ENCODE measurements around the gene XPR1. TPM values are rescaled to one million over a fixed set of nuclear protein-coding genes. Genes with fewer than 3 reads are reported as not detected.

The XPR1 gene
- total RNA-seq, 3 donors from 2014 or later, result 19.0 to 49.5 (median 35.7) TPM

- no peak overlapping the region for H3K4me3 ChIP-seq
- no peak overlapping the region for H3K27ac ChIP-seq
- no peaks in the 10 kb centered on the region for H3K36me3 ChIP-seq
- DNase-seq (ENCODE audit: low spot score in 2 of 2), result no peak
- intact Hi-C loops (cut with DNase I; ENCODE audit: low total_unique reads), result no loop called here
- no peak for TF ChIP-seq POLR2AphosphoS5 (IDR thresholded peaks at IDR 0.05)
- TF ChIP-seq CTCF (IDR thresholded peaks at IDR 0.05), result no peak
- TF ChIP-seq POLR2A (IDR thresholded peaks at IDR 0.05), result no peak
- peaks cover 4 to 14% of the 10 kb centered on the region in 2 donors for H3K9me3 ChIP-seq
- no peaks in the 10 kb centered on the region for H3K4me1 ChIP-seq
- H3K27me3 ChIP-seq, result no peaks in the 10 kb centered on the region
Measured at GRCh38 chr1:180745098-180745497, 113.3 kb downstream of the XPR1 start.

- intact Hi-C loops (cut with DNase I; ENCODE audit: low total_unique reads), result no loop called here
Measured at GRCh38 chr1:180751921-180752320, 120.1 kb downstream of the XPR1 start.

GRCh38 chr1:180754453-180754852 is 122.6 kb downstream of the XPR1 start:
- Histone ChIP-seq H3K36me3 (no peaks in the 10 kb centered on the region), H3K27ac (no peak overlapping the region), H3K4me1 (no peaks in the 10 kb centered on the region), H3K9me3 (no peaks in the 10 kb centered on the region), H3K27me3 (no peaks in the 10 kb centered on the region), H3K4me3 (no peak overlapping the region)
- intact Hi-C loops (cut with DNase I; ENCODE audit: low total_unique reads), result no loop called here
- TF ChIP-seq POLR2AphosphoS5 (IDR thresholded peaks at IDR 0.05) (no peak), CTCF (IDR thresholded peaks at IDR 0.05) (no peak)
- DNase-seq (ENCODE audit: low spot score in 2 of 2), result no peak

More at GRCh38 chr1:180751921-180752320, 120.1 kb downstream of the XPR1 start:
- no peak overlapping the region for H3K27ac ChIP-seq
- H3K4me3 ChIP-seq, result no peak overlapping the region
- H3K4me1 ChIP-seq, result no peaks in the 10 kb centered on the region
- no peak for DNase-seq (ENCODE audit: low spot score in 2 of 2)
- H3K27me3 ChIP-seq, result no peaks in the 10 kb centered on the region
- TF ChIP-seq POLR2AphosphoS5 (IDR thresholded peaks at IDR 0.05) (no peak), POLR2A (IDR thresholded peaks at IDR 0.05) (no peak), CTCF (IDR thresholded peaks at IDR 0.05) (no peak)
- no peaks in the 10 kb centered on the region for H3K36me3 ChIP-seq
- no peaks in the 10 kb centered on the region for H3K9me3 ChIP-seq

- intact Hi-C loops (cut with DNase I; ENCODE audit: low total_unique reads), result no loop called here
- Histone ChIP-seq H3K36me3 (no peaks in the 10 kb centered on the region), H3K27me3 (no peaks in the 10 kb centered on the region), H3K4me1 (no peaks in the 10 kb centered on the region), H3K4me3 (no peak overlapping the region), H3K27ac (no peak overlapping the region), H3K9me3 (no peaks in the 10 kb centered on the region)
- no peak for TF ChIP-seq CTCF (IDR thresholded peaks at IDR 0.05)
- no peak for TF ChIP-seq POLR2A (IDR thresholded peaks at IDR 0.05)
- TF ChIP-seq POLR2AphosphoS5 (IDR thresholded peaks at IDR 0.05), result no peak
- no peak for DNase-seq (ENCODE audit: low spot score in 2 of 2)
Measured at GRCh38 chr1:180757657-180758056, 125.8 kb downstream of the XPR1 start.

GRCh38 chr1:180762796-180763195 is 131.0 kb downstream of the XPR1 start:
- TF ChIP-seq POLR2A (IDR thresholded peaks at IDR 0.05) (no peak), CTCF (IDR thresholded peaks at IDR 0.05) (no peak), POLR2AphosphoS5 (IDR thresholded peaks at IDR 0.05) (no peak)
- H3K4me1 ChIP-seq, result no peaks in the 10 kb centered on the region
- no peaks in the 10 kb centered on the region for H3K27me3 ChIP-seq
- no peaks in the 10 kb centered on the region for H3K36me3 ChIP-seq
- no peak overlapping the region for H3K4me3 ChIP-seq
- no peaks in the 10 kb centered on the region for H3K9me3 ChIP-seq
- no peak for DNase-seq (ENCODE audit: low spot score in 2 of 2)
- H3K27ac ChIP-seq, result no peak overlapping the region
- intact Hi-C loops (cut with DNase I; ENCODE audit: low total_unique reads), result no loop called here
